Keratinocyte (primary cell): Measurements from ENCODE around the gene MTM1.

Experiments
- EZH2 ChIP-seq: IDR thresholded peaks from one replicate; pipeline ENCODE4 v1.6.1; 2012; ENCODE audit warnings: inconsistent platforms, mild to moderate bottlenecking, low read length, moderate library complexity
- TF ChIP-seq, protein P1 (sequence below), 3 experiments: IDR thresholded peaks in 1 of 3; conservative IDR thresholded peaks in 1 of 3; optimal IDR thresholded peaks in 1 of 3; 2 replicates in 2 of 3; 3 replicates in 1 of 3; pipeline versions ENCODE3 to v1.5.1; 2011; ENCODE audit warnings: low read length in 3 of 3, mild to moderate bottlenecking in 3 of 3, moderate library complexity in 2 of 3, control low read depth in 1 of 3, inconsistent platforms in 1 of 3; ENCODE audit not compliant: insufficient read depth in 2 of 3; ENCODE audit errors: extremely low read depth in 1 of 3

- TF ChIP-seq, protein P1, sequence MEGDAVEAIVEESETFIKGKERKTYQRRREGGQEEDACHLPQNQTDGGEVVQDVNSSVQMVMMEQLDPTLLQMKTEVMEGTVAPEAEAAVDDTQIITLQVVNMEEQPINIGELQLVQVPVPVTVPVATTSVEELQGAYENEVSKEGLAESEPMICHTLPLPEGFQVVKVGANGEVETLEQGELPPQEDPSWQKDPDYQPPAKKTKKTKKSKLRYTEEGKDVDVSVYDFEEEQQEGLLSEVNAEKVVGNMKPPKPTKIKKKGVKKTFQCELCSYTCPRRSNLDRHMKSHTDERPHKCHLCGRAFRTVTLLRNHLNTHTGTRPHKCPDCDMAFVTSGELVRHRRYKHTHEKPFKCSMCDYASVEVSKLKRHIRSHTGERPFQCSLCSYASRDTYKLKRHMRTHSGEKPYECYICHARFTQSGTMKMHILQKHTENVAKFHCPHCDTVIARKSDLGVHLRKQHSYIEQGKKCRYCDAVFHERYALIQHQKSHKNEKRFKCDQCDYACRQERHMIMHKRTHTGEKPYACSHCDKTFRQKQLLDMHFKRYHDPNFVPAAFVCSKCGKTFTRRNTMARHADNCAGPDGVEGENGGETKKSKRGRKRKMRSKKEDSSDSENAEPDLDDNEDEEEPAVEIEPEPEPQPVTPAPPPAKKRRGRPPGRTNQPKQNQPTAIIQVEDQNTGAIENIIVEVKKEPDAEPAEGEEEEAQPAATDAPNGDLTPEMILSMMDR (optimal IDR thresholded peaks at IDR 0.05 in 1 of 3, IDR thresholded peaks at IDR 0.05 in 1 of 3, conservative IDR thresholded peaks at IDR 0.05 in 1 of 3; ENCODE audit: extremely low read depth in 1 of 3, insufficient read depth in 2 of 3, low read length in 3 of 3), result no peak
- TF ChIP-seq EZH2, result no peak
Measured at GRCh38 chrX:150610043-150610442, 41.6 kb downstream of the MTM1 start.
